Measurements from ENCODE around the gene CANT1. TPM values are rescaled to one million over a fixed set of nuclear protein-coding genes. Genes with fewer than 3 reads are reported as not detected.
A peak's percentile ranks its signal among the peaks of the same experiment; 100 is the strongest.

CANT1 gene
- total RNA-seq, 4 donors from 2014 or later, result 9.2 to 40.6 (median 21.5) TPM

DNA sequence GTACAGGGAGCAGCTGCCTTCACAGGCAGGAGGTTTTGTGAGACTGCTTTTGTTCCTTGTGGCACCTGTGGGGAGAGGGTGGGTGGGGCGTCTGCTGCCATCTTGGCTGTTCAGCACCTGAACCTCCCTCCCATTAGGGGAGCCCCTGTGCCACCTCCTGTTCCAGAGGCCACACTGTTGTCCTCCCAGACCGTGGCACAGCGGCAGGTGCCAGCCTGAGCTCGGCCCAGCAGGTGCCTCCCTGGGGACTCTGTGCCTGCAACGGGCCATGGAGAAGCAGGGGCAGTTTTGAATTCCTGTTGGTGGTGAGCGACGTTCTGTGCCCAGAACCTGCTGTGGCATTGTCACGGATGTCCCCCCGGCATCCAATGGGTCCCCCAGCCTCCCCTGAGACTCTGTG lies 39.7 kb downstream of the CANT1 start:
- H3K4me3 ChIP-seq, result no peak overlapping the region
- no peak overlapping the region for H3K27ac ChIP-seq
- no peaks in the 10 kb centered on the region for H3K36me3 ChIP-seq
- DNase-seq, result no peak
- intact Hi-C loops (cut with DNase I; ENCODE audit: low total_unique reads), result loop anchor here (2.0 to 10.0 kb wide), 2 partner anchors 103 to 255 kb away; no protein-coding TSS in a partner anchor
- H3K27me3 ChIP-seq, result no peaks in the 10 kb centered on the region
- TF ChIP-seq, protein P1, sequence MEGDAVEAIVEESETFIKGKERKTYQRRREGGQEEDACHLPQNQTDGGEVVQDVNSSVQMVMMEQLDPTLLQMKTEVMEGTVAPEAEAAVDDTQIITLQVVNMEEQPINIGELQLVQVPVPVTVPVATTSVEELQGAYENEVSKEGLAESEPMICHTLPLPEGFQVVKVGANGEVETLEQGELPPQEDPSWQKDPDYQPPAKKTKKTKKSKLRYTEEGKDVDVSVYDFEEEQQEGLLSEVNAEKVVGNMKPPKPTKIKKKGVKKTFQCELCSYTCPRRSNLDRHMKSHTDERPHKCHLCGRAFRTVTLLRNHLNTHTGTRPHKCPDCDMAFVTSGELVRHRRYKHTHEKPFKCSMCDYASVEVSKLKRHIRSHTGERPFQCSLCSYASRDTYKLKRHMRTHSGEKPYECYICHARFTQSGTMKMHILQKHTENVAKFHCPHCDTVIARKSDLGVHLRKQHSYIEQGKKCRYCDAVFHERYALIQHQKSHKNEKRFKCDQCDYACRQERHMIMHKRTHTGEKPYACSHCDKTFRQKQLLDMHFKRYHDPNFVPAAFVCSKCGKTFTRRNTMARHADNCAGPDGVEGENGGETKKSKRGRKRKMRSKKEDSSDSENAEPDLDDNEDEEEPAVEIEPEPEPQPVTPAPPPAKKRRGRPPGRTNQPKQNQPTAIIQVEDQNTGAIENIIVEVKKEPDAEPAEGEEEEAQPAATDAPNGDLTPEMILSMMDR (IDR thresholded peaks at IDR 0.05), result no peak
- no peak for TF ChIP-seq POLR2A (IDR thresholded peaks at IDR 0.05)
- no peaks in the 10 kb centered on the region for H3K9me3 ChIP-seq
- no peaks in the 10 kb centered on the region for H3K4me1 ChIP-seq

- Histone ChIP-seq H3K27ac (no peak overlapping the region), H3K4me3 (no peak overlapping the region), H3K36me3 (no peaks in the 10 kb centered on the region), H3K27me3 (no peaks in the 10 kb centered on the region), H3K4me1 (no peaks in the 10 kb centered on the region), H3K9me3 (no peaks in the 10 kb centered on the region)
- no peak for TF ChIP-seq POLR2A (IDR thresholded peaks at IDR 0.05)
- TF ChIP-seq, protein P1 (IDR thresholded peaks at IDR 0.05), result no peak
- intact Hi-C loops (cut with DNase I; ENCODE audit: low total_unique reads), result no loop called here
- DNase-seq, result no peak
These were observed 41.7 kb downstream of the CANT1 start for GRCh38 chr17:78967782-78968362.

GRCh38 chr17:78966910-78967600 lies 42.5 kb downstream of the CANT1 start:
- no peaks in the 10 kb centered on the region for H3K27me3 ChIP-seq
- H3K27ac ChIP-seq, result no peak overlapping the region
- H3K9me3 ChIP-seq, result no peaks in the 10 kb centered on the region
- intact Hi-C loops (cut with DNase I; ENCODE audit: low total_unique reads), result no loop called here
- DNase-seq, result no peak
- no peaks in the 10 kb centered on the region for H3K4me1 ChIP-seq
- H3K4me3 ChIP-seq, result no peak overlapping the region
- no peak for TF ChIP-seq POLR2A (IDR thresholded peaks at IDR 0.05)
- TF ChIP-seq, protein P1 (IDR thresholded peaks at IDR 0.05), result no peak
- H3K36me3 ChIP-seq, result no peaks in the 10 kb centered on the region

- H3K4me3 ChIP-seq, result no peak overlapping the region
- H3K36me3 ChIP-seq, result no peaks in the 10 kb centered on the region
- no peaks in the 10 kb centered on the region for H3K4me1 ChIP-seq
- peak in 1 of 2 donors; percentile 44 for DNase-seq
- TF ChIP-seq POLR2A (IDR thresholded peaks at IDR 0.05), result no peak
- TF ChIP-seq, protein P1 (IDR thresholded peaks at IDR 0.05), result no peak
- H3K27ac ChIP-seq, result no peak overlapping the region
- H3K27me3 ChIP-seq, result no peaks in the 10 kb centered on the region
- H3K9me3 ChIP-seq, result no peaks in the 10 kb centered on the region
- intact Hi-C loops (cut with DNase I; ENCODE audit: low total_unique reads), result no loop called here
These were observed 43.3 kb downstream of the CANT1 start for GRCh38 chr17:78966123-78966813.

DNA sequence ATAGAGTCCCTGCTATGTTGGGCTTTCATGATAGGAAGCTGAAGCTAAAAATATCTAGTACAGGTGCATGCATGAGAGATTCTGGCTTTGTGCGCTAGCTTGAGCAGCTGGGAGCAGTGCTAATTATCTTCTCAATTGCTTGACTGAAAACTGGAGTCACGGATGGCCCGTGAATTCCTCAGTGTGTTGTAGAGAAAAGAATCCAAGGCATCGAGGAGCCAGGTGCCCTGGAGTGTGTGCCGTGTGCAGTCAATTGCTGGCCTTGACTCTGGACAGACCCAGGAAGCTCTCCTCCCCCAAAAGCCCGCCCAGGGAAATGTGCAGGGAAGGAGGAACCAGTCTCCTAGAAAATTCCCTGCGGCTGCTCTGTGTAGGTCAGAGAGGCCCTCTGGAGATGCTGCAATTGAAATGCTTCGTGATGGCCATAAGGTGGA lies 44.1 kb downstream of the CANT1 start:
- no peaks in the 10 kb centered on the region for H3K4me1 ChIP-seq
- no peaks in the 10 kb centered on the region for H3K27me3 ChIP-seq
- no peaks in the 10 kb centered on the region for H3K36me3 ChIP-seq
- no peak overlapping the region for H3K4me3 ChIP-seq
- no peak for DNase-seq
- H3K9me3 ChIP-seq, result no peaks in the 10 kb centered on the region
- intact Hi-C loops (cut with DNase I; ENCODE audit: low total_unique reads), result no loop called here
- TF ChIP-seq POLR2A (IDR thresholded peaks at IDR 0.05), result no peak
- TF ChIP-seq, protein P1 (IDR thresholded peaks at IDR 0.05), result no peak
- H3K27ac ChIP-seq, result no peak overlapping the region
